Measurements from ENCODE around the gene DEPDC5. TPM values are rescaled to one million over a fixed set of nuclear protein-coding genes. Genes with fewer than 3 reads are reported as not detected.

DEPDC5 gene
- total RNA-seq, 2 experiments from 2014 or later = 43.0 to 77.1 TPM

DNA sequence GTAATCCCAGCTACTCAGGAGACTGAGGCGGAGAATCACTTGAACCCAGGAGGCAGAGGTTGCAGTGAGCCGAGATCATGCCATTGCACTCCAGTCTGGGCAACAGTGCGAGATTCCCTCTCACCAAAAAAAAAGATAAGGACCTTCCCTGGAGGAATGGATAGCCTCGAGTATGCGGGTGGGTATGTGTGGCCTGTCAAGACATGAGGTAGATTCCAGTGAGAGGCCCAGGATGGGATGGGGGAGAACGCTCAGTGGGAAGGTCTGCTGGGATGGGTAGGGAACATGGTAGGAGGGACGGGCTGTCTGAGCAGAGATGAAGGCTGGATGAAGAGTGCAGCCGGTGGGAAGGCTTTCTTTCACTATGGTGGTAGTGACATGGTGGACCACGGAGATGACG is 151.5 kb downstream of the DEPDC5 start:
- no TSS peak for BruUV-seq (replicated peaks)
- H3K4me3 ChIP-seq (ENCODE audit: low read depth, low read length, poor library complexity, severe bottlenecking) = no peak overlapping the region
- POLR2A ChIA-PET = no interaction called here
- no peak overlapping the region for H3K4me2 ChIP-seq (ENCODE audit: low read length)
- TF ChIP-seq CTCF (conservative IDR thresholded peaks at IDR 0.05; ENCODE audit: low read length) (no peak), EZH2phosphoT487 (IDR thresholded peaks at IDR 0.05; ENCODE audit: borderline replicate concordance, low read depth, low read length) (no peak)
- intact Hi-C loops (cut with micrococcal nuclease; ENCODE audit: unreplicated experiment) = no loop called here
- H3K36me3 ChIP-seq (ENCODE audit: insufficient read depth, low read length) = peaks cover 49% of the 10 kb centered on the region
- H3K4me1 ChIP-seq (ENCODE audit: insufficient read depth, low read length, poor library complexity, severe bottlenecking) = no peaks in the 10 kb centered on the region
- CTCF ChIA-PET (ENCODE audit: unreplicated experiment) = no interaction called here
- H3K27ac ChIP-seq (ENCODE audit: low read depth, low read length, poor library complexity, severe bottlenecking) = no peak overlapping the region
- no peaks in the 10 kb centered on the region for H3K9me3 ChIP-seq (ENCODE audit: low read length)
- no peaks in the 10 kb centered on the region for H4K20me1 ChIP-seq (ENCODE audit: insufficient read depth, low read length)
- H3K79me2 ChIP-seq (ENCODE audit: insufficient read depth, low read depth, low read length) = no peaks in the 10 kb centered on the region
- DNase-seq (ENCODE audit: low spot score) = no peak
- no peak overlapping the region for H2AFZ ChIP-seq (ENCODE audit: low read length)
- H3K9me2 ChIP-seq (ENCODE audit: insufficient read depth, low read length) = no peaks in the 10 kb centered on the region

DNA sequence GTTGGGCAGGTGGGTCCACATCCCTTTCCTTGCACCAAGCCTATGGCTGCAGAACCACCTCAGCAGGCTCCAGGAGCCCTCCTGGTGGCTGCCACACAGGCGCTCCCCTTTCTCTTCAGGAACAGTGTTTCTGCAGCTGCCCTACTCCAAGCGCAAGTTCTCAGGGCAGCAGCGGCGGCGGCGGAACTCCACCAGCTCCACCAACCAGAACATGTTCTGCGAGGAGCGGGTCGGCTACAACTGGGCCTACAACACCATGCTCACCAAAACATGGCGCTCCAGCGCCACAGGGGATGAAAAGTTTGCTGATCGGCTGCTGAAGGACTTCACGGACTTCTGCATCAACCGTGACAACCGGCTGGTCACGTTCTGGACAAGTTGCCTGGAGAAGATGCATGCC is 152.3 kb downstream of the DEPDC5 start:
- H3K4me1 ChIP-seq (ENCODE audit: insufficient read depth, low read length, poor library complexity, severe bottlenecking) = no peaks in the 10 kb centered on the region
- DNase-seq (ENCODE audit: low spot score) = no peak
- no peak overlapping the region for H3K4me3 ChIP-seq (ENCODE audit: low read depth, low read length, poor library complexity, severe bottlenecking)
- TF ChIP-seq EZH2phosphoT487 (IDR thresholded peaks at IDR 0.05; ENCODE audit: borderline replicate concordance, low read depth, low read length) (no peak), CTCF (conservative IDR thresholded peaks at IDR 0.05; ENCODE audit: low read length) (no peak)
- no peak overlapping the region for H3K4me2 ChIP-seq (ENCODE audit: low read length)
- H3K36me3 ChIP-seq (ENCODE audit: insufficient read depth, low read length) = peaks cover 50% of the 10 kb centered on the region
- no peaks in the 10 kb centered on the region for H3K9me2 ChIP-seq (ENCODE audit: insufficient read depth, low read length)
- intact Hi-C loops (cut with micrococcal nuclease; ENCODE audit: unreplicated experiment) = no loop called here
- ChIA-PET POLR2A (no interaction called here), CTCF (ENCODE audit: unreplicated experiment) (no interaction called here)
- no TSS peak for BruUV-seq (replicated peaks)
- H2AFZ ChIP-seq (ENCODE audit: low read length) = no peak overlapping the region
- no peak overlapping the region for H3K27ac ChIP-seq (ENCODE audit: low read depth, low read length, poor library complexity, severe bottlenecking)
- H4K20me1 ChIP-seq (ENCODE audit: insufficient read depth, low read length) = no peaks in the 10 kb centered on the region
- no peaks in the 10 kb centered on the region for H3K79me2 ChIP-seq (ENCODE audit: insufficient read depth, low read depth, low read length)
- no peaks in the 10 kb centered on the region for H3K9me3 ChIP-seq (ENCODE audit: low read length)

DNA sequence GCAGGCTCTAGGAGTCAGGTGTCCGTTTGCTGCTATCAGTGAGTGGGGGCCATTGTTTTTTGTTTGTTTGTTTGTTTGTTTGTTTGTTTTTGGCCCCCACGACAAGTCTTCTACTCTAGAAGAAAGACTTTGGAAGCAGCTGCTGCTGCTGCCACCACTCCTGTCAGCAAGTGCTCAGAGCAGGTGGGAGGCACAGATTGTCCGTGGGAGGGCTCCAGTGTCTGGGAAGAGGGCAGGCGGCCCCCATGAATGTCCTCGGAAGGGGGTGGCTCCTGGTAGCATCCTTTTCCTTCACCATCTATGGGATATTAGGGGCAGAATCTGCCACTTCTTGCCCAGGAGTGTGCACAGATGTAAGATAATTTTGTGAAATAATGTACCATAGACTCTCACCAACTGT is 152.8 kb downstream of the DEPDC5 start:
- Histone ChIP-seq H3K4me3 (ENCODE audit: low read depth, low read length, poor library complexity, severe bottlenecking) (no peak overlapping the region), H4K20me1 (ENCODE audit: insufficient read depth, low read length) (no peaks in the 10 kb centered on the region), H3K79me2 (ENCODE audit: insufficient read depth, low read depth, low read length) (no peaks in the 10 kb centered on the region), H3K9me2 (ENCODE audit: insufficient read depth, low read length) (no peaks in the 10 kb centered on the region), H3K9me3 (ENCODE audit: low read length) (no peaks in the 10 kb centered on the region), H3K36me3 (ENCODE audit: insufficient read depth, low read length) (peaks cover 45% of the 10 kb centered on the region), H2AFZ (ENCODE audit: low read length) (no peak overlapping the region), H3K4me2 (ENCODE audit: low read length) (no peak overlapping the region), H3K27ac (ENCODE audit: low read depth, low read length, poor library complexity, severe bottlenecking) (no peak overlapping the region), H3K4me1 (ENCODE audit: insufficient read depth, low read length, poor library complexity, severe bottlenecking) (no peaks in the 10 kb centered on the region)
- intact Hi-C loops (cut with micrococcal nuclease; ENCODE audit: unreplicated experiment) = no loop called here
- CTCF ChIA-PET (ENCODE audit: unreplicated experiment) = no interaction called here
- no peak for TF ChIP-seq CTCF (conservative IDR thresholded peaks at IDR 0.05; ENCODE audit: low read length)
- no peak for TF ChIP-seq EZH2phosphoT487 (IDR thresholded peaks at IDR 0.05; ENCODE audit: borderline replicate concordance, low read depth, low read length)
- TSS peak; percentile 59 for BruUV-seq (replicated peaks)
- POLR2A ChIA-PET = no interaction called here
- DNase-seq (ENCODE audit: low spot score) = no peak
